22Rv1 (cell line): Measurements from ENCODE around the gene KLHL33.

Experiments
- ZFX ChIP-seq: fragments of 450-650 bp; IDR thresholded peaks from 2 replicates; pipeline ENCODE4 v1.6.1; 2017; ENCODE audit warnings: antibody characterized with exemption, borderline replicate concordance
- TF ChIP-seq, protein P1 (sequence below): fragments of 450-650 bp; IDR thresholded peaks from 2 replicates; pipeline ENCODE4 v1.5.1; 2017; ENCODE audit warnings: mild to moderate bottlenecking

GRCh38 chr14:20435582-20436362 lies at the start of gene KLHL33:
- TF ChIP-seq, protein P1, sequence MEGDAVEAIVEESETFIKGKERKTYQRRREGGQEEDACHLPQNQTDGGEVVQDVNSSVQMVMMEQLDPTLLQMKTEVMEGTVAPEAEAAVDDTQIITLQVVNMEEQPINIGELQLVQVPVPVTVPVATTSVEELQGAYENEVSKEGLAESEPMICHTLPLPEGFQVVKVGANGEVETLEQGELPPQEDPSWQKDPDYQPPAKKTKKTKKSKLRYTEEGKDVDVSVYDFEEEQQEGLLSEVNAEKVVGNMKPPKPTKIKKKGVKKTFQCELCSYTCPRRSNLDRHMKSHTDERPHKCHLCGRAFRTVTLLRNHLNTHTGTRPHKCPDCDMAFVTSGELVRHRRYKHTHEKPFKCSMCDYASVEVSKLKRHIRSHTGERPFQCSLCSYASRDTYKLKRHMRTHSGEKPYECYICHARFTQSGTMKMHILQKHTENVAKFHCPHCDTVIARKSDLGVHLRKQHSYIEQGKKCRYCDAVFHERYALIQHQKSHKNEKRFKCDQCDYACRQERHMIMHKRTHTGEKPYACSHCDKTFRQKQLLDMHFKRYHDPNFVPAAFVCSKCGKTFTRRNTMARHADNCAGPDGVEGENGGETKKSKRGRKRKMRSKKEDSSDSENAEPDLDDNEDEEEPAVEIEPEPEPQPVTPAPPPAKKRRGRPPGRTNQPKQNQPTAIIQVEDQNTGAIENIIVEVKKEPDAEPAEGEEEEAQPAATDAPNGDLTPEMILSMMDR, result no peak
- TF ChIP-seq ZFX, result no peak
